GM21447 (cell line): ENCODE measurements around the gene SPACA1.

Source experiments
- ATAC-seq: cut with Tn5 transposase; IDR thresholded peaks from one replicate; pipeline ENCODE4 v1.9.1; 2021; ENCODE audit not compliant: unreplicated experiment

The SPACA1 gene

GRCh38 chr6:88089708-88090107 is 42.1 kb downstream of the SPACA1 start:
- ATAC-seq, result no peak

GRCh38 chr6:88105741-88106340 is 58.2 kb downstream of the SPACA1 start:
- ATAC-seq, result no peak

- no peak for ATAC-seq
Measured at GRCh38 chr6:88107241-88107640, 59.6 kb downstream of the SPACA1 start.

GRCh38 chr6:88111991-88112390 is 64.3 kb downstream of the SPACA1 start:
- ATAC-seq, result no peak

- no peak for ATAC-seq
Measured at GRCh38 chr6:88114838-88115237, 67.2 kb downstream of the SPACA1 start.

GRCh38 chr6:88115307-88115706 is 67.7 kb downstream of the SPACA1 start:
- no peak for ATAC-seq

- no peak for ATAC-seq
Measured at GRCh38 chr6:88116276-88116675, 68.6 kb downstream of the SPACA1 start.
